Measurements from ENCODE around the gene LRRC9. TPM values are rescaled to one million over a fixed set of nuclear protein-coding genes. Genes with fewer than 3 reads are reported as not detected.

The LRRC9 gene
- total and polyA plus RNA-seq, 2 of the 13 experiments (the other 11 are each of a cell fraction or from before 2014, with no cell fraction given), result 0.08 to 0.18 TPM

DNA sequence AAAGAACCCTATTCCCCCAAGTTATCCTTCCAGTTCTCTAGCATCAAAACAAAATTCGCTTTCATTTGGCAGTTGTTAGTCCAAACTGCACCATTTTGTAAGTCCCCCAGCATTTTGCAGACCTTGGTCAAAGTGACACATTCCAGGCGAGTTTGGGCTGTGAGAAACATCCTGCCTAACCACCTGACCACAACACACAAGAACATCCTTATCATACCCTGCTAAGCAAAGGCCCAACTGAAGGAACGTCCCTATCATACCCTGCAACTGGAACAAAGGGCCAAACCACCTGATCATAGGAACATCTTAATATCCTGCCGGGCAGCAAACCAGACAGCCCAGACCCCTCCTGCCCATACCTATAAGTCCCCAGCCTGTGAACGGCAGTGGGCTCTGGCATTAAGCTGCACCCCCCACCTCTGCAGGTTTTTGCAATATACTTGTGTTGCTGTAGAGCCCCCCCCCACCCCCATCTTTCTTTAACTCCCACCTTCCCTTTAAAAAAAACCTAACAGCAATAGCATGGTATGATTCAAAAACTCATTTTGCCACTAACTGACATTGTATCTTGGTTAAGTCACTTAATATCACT lies 174.5 kb downstream of the LRRC9 start (continued):
- TF ChIP-seq CREM (IDR thresholded peaks at IDR 0.05) (peak; percentile 23; the same call in 1 of the 2 replicates), CREM (CRISPR knock-in tag; IDR thresholded peaks at IDR 0.05) (no peak), MTA1 (CRISPR knock-in tag; IDR thresholded peaks at IDR 0.05; ENCODE audit: borderline replicate concordance) (no peak), SAP130 (CRISPR knock-in tag; IDR thresholded peaks at IDR 0.05; ENCODE audit: low read depth) (peak; percentile 92), ZNF264 (CRISPR knock-in tag; IDR thresholded peaks at IDR 0.05) (0 out of 2 replicates have a peak, but pooled peaks have one; percentile 44), DPF2 (CRISPR knock-in tag; IDR thresholded peaks at IDR 0.05; ENCODE audit: borderline replicate concordance, low read depth) (0 out of 2 replicates have a peak, but pooled peaks have one; percentile 26), SIN3A (IDR thresholded peaks at IDR 0.05; ENCODE audit: borderline replicate concordance, low read depth, low read length) (peak; percentile 67; the same call in 1 of the 2 replicates), ZSCAN25 (CRISPR knock-in tag; IDR thresholded peaks at IDR 0.05) (no peak), SOX5 (CRISPR knock-in tag; IDR thresholded peaks at IDR 0.05; ENCODE audit: borderline replicate concordance) (peak; percentile 59; the same call in 1 of the 2 replicates), ELF3 (CRISPR knock-in tag; IDR thresholded peaks at IDR 0.05) (peak; percentile 46; the same call in 1 of the 2 replicates), NCOR1 (IDR thresholded peaks at IDR 0.05; ENCODE audit: borderline replicate concordance, low read length) (no peak), MED1 (CRISPR knock-in tag; IDR thresholded peaks at IDR 0.05) (peak; percentile 78), ZNF256 (CRISPR knock-in tag; conservative IDR thresholded peaks at IDR 0.05) (no peak), LCORL (IDR thresholded peaks at IDR 0.05) (peak; percentile 76; the same call in 1 of the 2 replicates), LCORL (CRISPR knock-in tag; IDR thresholded peaks at IDR 0.05) (peak; percentile 86; the same call in 1 of the 2 replicates), MXD4 (CRISPR knock-in tag; IDR thresholded peaks at IDR 0.05) (no peak), POLR2A (IDR thresholded peaks at IDR 0.05; ENCODE audit: insufficient read depth in 1 of 2, low read depth in 2 of 2, low read length in 2 of 2) (peak in 1 of 2 experiments; percentile 44; a peak in 2 of 4 replicates), CBFB (CRISPR knock-in tag; IDR thresholded peaks at IDR 0.05) (peak; percentile 64; the same call in 1 of the 2 replicates), POGZ (CRISPR knock-in tag; IDR thresholded peaks at IDR 0.05) (peak; percentile 64), ATF7-NPFF (CRISPR knock-in tag; IDR thresholded peaks at IDR 0.05; ENCODE audit: low read depth) (no peak)
- TF ChIP-seq, protein P1, sequence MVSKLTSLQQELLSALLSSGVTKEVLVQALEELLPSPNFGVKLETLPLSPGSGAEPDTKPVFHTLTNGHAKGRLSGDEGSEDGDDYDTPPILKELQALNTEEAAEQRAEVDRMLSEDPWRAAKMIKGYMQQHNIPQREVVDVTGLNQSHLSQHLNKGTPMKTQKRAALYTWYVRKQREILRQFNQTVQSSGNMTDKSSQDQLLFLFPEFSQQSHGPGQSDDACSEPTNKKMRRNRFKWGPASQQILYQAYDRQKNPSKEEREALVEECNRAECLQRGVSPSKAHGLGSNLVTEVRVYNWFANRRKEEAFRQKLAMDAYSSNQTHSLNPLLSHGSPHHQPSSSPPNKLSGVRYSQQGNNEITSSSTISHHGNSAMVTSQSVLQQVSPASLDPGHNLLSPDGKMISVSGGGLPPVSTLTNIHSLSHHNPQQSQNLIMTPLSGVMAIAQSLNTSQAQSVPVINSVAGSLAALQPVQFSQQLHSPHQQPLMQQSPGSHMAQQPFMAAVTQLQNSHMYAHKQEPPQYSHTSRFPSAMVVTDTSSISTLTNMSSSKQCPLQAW (CRISPR knock-in tag; IDR thresholded peaks at IDR 0.05), result peak; percentile 52; the same call in 1 of the 2 replicates
- TF ChIP-seq, protein P2, sequence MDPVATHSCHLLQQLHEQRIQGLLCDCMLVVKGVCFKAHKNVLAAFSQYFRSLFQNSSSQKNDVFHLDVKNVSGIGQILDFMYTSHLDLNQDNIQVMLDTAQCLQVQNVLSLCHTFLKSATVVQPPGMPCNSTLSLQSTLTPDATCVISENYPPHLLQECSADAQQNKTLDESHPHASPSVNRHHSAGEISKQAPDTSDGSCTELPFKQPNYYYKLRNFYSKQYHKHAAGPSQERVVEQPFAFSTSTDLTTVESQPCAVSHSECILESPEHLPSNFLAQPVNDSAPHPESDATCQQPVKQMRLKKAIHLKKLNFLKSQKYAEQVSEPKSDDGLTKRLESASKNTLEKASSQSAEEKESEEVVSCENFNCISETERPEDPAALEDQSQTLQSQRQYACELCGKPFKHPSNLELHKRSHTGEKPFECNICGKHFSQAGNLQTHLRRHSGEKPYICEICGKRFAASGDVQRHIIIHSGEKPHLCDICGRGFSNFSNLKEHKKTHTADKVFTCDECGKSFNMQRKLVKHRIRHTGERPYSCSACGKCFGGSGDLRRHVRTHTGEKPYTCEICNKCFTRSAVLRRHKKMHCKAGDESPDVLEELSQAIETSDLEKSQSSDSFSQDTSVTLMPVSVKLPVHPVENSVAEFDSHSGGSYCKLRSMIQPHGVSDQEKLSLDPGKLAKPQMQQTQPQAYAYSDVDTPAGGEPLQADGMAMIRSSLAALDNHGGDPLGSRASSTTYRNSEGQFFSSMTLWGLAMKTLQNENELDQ (CRISPR knock-in tag; IDR thresholded peaks at IDR 0.05; ENCODE audit: borderline replicate concordance), result no peak
- TF ChIP-seq, protein P3, sequence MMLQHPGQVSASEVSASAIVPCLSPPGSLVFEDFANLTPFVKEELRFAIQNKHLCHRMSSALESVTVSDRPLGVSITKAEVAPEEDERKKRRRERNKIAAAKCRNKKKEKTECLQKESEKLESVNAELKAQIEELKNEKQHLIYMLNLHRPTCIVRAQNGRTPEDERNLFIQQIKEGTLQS (CRISPR knock-in tag; IDR thresholded peaks at IDR 0.05), result peak; percentile 63
- TF ChIP-seq, protein P4, sequence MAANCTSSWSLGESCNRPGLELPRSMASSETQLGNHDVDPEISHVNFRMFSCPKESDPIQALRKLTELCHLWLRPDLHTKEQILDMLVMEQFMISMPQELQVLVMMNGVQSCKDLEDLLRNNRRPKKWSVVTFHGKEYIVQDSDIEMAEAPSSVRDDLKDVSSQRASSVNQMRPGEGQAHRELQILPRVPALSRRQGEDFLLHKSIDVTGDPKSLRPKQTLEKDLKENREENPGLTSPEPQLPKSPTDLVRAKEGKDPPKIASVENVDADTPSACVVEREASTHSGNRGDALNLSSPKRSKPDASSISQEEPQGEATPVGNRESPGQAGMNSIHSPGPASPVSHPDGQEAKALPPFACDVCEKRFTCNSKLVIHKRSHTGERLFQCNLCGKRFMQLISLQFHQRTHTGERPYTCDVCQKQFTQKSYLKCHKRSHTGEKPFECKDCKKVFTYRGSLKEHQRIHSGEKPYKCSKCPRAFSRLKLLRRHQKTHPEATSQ (CRISPR knock-in tag; IDR thresholded peaks at IDR 0.05; ENCODE audit: borderline replicate concordance), result no peak
- TF ChIP-seq, protein P5, sequence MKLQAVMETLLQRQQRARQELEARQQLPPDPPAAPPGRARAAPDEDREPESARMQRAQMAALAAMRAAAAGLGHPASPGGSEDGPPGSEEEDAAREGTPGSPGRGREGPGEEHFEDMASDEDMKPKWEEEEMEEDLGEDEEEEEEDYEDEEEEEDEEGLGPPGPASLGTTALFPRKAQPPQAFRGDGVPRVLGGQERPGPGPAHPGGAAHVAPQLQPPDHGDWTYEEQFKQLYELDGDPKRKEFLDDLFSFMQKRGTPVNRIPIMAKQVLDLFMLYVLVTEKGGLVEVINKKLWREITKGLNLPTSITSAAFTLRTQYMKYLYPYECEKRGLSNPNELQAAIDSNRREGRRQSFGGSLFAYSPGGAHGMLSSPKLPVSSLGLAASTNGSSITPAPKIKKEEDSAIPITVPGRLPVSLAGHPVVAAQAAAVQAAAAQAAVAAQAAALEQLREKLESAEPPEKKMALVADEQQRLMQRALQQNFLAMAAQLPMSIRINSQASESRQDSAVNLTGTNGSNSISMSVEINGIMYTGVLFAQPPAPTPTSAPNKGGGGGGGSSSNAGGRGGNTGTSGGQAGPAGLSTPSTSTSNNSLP (IDR thresholded peaks at IDR 0.05; ENCODE audit: low read depth, low read length), result no peak

Data from HepG2 (cell line).